SW480 (cell line): Measurements from ENCODE around the gene NLRP1.

Experiments used
- DNase-seq: peaks from one replicate; pipeline ENCODE4 v3.0.0-alpha.2; 2016; ENCODE audit warnings: low spot score

The NLRP1 gene

DNA sequence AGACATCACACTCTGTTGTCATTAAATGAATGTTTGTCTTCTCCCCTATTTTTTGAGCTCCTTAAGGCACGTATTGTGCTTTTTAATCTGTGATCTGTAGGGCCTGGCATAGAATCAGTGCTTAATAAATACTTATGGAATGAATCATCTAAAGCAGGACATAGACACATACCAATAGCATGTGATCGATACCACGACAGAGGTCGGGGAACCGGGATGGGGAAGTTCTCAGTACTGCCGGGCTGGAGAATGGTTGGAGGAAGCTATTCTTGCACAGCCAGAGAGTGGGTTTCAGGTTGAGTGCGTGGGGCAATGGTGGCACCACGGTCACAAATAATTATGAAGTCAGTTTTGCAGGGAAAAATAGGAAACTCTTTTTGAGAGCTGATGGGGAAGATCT lies 26.8 kb downstream of the NLRP1 start:
- DNase-seq: no peak

DNA sequence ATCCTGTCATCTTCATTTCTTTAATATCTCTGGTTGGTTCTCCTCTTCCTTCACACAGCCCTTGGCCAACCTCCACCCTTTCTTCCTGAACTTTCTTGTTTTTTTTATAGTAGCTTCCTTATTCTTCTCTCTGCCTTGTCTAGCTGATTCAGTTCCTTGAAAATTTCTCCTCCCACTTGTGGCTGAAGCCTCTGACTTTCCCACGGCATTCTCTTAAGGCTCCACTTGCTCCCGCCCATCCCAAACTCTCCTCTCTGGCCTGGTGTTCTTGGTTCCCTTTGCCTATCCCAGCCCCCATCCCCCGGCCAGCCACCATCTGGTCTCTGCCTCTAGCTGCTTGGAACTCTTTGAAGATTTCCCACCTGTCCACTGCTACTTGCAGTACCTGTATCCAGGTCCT lies 29.1 kb downstream of the NLRP1 start:
- no peak for DNase-seq

DNA sequence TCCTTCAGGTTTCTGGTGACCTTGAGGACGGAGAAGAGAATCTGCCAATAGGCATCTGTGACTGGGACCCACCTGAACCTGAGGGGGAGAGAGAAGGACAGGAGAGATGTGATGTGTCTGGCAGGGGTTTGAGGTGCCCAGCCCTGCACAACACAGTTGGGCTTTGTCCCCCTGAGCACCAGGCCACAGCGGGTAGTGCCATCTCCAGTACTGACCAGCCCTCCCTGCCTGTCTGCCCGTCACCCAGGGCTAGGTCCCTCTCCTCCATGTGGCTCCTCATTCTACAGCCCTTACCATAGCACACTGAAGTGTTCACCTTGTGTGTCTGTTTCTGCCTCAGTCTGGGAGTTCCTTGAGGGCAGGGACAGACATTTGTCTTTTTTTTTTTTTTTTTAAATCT lies 30.8 kb downstream of the NLRP1 start:
- no peak for DNase-seq

DNA sequence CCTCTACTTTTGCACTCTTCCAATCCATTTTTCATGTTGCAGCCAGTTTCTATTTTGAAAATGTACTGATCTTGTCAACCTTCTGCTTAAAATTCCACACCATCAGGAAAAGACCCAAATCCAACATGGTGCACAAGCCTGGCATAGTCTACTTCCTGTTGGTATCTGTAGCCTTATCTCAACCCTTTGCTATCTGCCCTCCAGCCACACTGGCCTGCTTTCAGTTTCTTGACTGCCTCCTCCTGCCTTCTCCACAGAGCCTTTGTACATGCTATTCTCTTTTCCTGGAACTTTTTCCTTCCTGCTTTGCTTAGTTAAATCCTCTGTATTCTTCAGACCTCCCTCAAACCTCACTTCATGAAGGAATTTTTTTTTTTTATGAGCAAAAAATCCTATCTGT lies 31.5 kb downstream of the NLRP1 start:
- no peak for DNase-seq

DNA sequence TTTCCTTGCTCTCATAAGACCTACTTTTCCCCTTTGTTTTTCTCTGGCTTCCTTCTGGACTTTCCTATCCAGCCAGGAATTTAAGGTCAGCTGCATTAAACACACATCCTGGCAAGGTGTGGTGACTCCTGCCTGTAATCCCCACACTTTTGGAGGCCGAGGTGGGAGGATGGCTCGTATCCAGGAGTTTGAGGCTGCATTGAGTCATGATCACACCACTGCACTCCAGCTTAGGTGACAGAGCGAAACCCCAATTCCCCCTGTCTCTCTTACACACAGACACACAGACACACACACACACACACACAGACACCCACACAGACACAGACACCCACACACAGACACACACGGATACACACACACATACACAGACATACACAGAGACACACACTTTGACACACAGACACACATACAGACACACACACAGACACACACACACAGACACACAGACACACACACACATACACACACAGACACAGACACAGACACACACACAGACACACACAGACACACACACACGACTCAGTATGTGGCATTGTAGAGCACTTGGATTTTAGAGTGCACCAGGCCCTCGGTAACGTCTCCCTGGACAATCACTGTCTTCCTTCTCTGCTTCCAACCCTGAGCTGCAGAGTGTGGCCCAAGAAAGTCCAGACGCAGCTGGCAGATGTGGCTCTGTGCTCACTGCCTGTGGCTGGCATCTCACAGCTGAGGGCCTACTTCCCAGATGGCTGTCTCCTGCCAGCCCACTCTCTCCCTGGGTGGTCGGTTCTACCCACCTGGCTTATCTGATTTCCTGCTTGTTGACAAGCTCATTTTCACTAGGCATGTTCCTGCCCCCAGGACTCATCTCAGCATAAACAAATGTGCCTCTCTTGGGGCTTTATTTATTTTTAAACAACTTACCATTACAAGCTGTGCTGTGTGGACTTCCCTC lies 39.0 kb downstream of the NLRP1 start:
- no peak for DNase-seq

DNA sequence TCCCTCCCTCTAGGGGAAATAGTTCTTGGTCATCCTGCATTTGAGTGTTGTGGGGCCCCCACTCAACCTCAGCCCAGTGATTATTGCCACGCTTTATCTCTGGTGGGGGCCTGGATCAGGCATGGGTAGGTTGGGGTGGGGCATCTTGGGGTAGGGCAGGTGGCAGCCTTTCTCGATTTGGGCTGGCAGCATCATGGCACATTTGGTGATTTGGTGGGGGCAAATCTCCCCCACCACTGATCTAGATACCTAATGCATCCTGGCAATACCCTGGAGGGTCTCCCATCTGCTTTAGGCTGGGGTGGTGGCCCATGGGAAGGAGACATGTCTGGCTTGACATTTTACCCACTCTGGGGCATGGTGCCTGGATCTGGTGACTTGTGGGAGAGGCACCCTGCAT lies 40.2 kb downstream of the NLRP1 start:
- no peak for DNase-seq

DNA sequence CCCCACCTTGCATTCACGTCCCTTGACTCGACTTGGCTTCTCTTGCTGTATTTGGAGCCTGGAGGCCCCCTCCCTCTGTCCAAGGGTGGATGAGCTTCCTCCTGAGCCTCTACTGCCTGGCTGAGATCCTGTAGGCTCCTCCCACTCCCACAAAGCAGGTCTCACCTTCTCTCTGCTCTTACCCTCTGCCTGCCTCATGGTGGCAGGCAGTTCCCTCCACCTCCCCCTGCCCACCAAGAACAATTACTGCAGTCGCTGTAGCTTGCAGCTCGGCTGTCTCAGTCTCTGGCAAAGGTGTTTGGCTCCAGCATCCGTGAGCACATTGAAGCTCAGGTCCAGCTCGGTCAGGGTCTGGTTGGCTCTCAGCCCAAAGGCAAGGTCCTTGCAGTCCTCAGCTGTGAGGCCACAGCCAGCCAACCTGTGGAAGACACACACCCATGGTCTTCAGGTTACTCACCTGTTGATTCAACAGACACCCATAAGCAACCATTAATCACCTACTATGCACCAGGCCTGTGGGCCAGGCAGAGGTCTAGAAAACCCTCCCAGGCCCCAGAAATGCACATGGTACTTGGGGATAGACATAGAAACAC lies 42.6 kb downstream of the NLRP1 start:
- no peak for DNase-seq

DNA sequence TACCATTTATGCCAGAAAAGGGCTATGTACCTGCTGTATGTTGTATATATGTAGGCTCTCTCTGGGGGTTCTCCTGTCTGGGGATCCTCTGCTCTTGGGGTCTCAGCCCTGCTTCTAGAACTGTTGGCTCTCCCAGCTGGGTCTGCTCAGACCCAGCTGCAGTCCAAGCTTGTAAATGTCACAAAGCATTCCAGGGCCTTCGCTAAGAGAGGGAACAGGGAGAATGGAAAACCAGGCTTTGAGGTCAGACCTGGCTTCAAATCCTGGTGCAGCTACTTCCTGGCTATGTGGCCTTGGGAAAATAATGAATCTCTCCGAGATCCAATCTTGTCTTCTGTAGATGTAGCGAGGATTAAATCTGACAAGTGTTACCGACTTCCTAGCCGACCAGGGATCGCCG lies 44.0 kb downstream of the NLRP1 start:
- DNase-seq: no peak

DNA sequence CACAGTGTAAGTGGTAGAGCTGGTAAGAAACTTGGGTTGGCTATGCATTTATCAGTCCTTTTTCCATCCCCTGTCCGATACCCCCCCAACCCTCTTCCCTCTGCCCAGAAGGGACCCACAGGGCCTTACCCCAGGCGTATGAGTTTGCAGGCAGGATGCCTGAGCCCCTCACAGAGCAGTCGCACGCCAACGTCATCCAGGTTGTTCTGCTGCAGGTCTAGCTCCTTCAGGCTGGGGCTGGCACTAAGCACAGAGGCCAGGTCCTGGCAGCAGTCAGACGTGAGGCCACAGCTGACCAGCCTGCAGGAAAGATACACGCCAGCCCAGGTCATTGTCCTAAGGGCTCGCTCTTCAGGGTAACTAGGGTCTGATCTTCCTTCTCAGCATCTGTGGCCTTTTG lies 45.0 kb downstream of the NLRP1 start:
- DNase-seq: no peak

DNA sequence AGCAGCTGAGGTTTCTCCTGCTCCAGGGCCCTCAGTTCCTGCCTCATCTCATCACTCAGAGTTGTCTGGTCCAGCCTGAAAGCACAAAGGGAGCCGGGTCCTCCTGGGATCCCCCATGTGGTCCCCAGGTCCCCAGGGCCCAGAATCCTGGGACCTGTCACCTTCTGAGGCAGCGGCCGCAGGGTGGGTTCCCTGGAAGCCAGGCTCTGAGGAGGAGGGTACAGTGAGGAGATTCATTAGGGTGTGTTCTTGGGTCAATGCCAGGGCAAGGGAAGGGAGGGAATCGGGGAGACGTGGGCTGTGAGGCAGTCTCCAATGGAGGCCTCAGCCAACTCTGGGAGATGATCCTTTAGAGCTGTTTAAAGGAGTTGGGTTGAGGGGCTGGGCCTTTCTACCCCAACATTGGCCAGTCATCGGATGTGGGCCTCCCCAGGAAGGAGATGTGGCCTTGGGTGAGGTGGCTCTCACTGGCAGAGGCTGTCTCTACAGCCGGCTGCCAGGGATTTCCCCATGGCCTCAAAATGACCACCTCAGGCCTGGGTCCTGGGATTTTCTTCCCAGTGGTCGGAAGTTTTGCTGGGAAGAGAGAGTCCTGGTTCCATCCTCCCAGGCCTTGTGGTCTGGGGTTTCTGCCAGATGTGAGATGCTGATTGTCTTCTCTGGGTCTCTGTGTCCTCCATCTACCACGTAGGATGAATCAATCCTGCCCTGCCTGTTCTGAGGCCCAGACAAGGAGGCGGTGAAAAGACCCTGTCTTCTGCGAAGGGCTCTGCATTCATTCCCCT lies 47.3 kb downstream of the NLRP1 start:
- no peak for DNase-seq

DNA sequence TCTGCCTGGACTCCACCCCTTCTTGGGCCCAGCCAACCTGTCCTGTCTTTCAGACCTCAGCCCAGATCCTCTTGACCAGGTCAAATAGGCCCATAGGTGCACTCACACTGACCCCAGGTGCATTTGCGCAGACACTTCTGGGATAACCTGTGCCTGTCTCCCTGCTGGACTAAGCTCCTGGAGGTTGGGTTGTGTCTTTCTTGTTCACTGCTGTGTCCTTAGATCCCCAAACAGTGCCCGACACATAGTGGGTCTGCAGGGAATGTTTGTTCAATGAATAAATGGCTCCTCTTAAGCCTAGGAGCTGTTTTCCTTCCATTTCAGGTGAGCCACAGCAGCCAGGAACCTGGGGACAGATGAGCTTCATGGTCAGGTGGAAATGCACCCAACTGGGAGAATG lies 48.9 kb downstream of the NLRP1 start:
- no peak for DNase-seq

DNA sequence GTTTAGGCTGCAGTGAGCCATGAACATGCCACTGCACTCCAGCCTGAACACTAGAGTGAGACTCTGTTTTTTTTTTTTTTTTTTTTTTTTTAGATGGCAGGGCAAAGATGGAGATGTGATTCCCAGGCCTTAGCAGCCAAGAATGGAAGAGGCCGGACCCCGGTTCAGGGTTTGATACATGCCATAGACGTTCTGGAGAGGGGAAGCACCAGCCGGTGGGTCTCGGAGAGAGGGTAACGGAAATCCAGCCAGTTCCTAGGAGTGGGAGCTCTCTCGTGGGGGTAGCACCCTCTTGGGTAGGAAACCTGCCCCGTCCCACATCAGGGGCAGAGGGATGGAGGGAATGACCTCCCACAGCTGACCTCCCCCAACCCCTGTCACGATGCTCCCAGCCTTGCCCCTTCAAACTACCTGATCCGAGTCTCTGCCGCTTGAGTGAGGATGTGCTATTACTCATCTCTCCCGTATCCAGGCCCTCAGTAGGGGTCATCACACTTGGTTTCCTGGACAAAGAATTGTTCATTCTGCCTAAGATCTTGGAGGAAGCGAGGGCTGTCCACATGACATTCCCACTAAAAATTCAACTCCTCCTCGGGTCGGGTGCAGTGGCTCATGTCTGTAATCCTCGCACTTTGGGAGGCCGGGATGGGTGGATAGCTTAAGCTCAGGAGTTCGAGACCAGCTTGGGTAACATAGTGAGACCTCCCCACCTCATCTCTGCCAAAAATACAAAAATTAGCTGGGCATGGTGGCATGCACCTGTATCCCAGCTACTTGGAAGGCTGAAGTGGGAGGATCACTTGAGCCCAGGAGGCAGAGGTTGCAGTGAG lies 50.6 kb downstream of the NLRP1 start:
- DNase-seq: no peak

DNA sequence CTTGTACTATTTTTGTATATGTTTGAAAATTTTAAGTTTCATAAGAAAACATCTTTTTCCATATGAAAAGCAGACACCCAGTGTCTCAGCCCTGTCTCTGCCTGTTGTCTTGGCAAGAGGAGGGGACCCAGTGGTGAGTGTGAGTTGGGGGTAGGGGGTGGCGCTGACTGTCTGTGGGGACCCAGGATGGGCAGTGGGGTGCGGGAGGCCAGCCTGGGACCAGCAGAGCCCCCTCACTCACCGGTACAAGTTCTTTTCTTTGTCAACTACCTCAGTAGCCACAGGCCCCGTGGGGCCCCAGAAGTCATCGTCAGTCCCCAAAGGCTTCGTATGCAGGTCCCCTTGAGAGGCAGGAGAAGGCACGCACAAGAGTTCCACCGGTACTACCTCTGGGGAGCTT lies 51.7 kb downstream of the NLRP1 start:
- no peak for DNase-seq

DNA sequence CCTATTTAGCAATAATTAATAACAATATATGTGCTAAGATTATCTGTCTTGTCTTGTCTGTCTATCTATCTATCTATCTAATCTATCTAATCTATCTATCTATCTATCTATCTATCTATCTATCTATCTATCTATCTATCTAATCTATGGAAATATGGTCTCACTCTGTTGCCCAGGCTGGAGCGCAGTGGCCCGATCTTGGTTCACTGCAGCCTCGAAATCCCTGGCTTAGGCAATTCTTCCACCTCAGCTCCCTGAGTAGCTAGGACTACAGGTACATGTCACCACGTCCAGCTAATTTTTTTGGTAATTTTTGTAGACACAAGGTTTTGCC lies 53.3 kb downstream of the NLRP1 start:
- no peak for DNase-seq

DNA sequence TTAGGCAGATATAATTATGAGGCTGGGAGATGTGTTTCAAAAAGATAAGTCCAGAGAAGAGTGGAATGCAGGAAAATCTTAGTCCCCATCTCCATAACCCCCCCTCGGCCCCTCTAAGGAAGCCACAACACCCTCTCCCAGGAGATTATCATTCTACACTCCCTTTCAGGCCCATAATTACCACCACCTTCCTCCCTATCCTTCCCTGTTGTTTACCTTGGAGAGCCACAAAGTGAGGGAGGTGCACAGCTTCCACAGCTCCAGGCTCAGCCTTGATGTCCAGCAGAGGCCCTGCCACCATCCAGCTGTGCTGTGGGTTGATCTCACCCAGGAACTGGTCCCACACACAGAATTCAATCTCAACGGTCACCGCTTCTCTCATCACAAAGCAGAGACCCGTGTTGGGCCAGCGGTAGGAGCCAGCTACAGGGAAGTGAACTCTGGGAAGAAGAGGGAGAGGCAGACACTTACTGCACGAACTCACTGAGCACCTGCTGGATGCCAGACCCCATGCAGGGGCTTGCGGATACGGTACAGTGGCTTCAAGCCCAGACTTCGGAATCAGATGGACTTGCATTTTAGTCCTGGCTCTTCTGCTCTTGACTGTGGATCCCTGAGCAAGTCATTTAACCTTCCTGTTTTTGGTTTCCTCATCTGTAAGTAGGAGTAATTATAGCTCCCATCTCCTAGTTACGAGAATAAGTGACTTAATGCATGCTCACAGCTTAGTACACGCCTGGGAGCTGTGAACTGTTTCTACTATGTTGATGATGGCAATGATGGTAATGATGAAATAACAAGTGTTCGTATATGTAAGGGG lies 53.8 kb downstream of the NLRP1 start:
- DNase-seq: no peak

DNA sequence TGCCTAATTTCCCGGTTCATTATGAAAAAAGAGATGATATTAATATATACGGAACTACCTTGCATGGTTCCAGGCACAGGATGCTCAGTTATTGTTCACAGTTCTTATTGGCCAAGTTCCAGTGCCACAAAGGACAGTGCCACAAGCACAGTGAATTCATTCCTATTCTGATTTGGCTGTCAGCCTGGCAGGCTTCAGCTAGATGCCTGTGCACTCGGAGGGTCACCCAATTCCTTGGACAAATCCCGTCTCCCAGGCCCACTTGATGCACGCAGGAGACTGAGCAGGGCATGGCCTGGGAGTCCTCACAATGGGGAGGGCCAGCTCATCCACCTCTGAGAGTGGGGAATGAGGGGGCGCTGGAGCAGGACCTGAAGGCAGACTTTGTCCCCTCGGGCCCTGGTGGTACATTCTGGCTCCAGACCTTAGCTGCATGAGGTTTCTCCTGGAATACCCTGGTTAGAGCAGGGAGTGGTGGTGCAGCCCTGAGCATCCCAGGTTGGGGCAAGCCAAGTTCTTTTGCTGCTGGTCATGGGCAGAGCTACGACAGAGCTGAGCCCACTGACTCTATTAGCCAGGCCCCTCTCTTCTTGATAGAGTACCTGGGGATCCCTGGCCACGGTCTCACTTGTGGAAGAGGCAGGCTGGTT lies 56.6 kb downstream of the NLRP1 start:
- no peak for DNase-seq

DNA sequence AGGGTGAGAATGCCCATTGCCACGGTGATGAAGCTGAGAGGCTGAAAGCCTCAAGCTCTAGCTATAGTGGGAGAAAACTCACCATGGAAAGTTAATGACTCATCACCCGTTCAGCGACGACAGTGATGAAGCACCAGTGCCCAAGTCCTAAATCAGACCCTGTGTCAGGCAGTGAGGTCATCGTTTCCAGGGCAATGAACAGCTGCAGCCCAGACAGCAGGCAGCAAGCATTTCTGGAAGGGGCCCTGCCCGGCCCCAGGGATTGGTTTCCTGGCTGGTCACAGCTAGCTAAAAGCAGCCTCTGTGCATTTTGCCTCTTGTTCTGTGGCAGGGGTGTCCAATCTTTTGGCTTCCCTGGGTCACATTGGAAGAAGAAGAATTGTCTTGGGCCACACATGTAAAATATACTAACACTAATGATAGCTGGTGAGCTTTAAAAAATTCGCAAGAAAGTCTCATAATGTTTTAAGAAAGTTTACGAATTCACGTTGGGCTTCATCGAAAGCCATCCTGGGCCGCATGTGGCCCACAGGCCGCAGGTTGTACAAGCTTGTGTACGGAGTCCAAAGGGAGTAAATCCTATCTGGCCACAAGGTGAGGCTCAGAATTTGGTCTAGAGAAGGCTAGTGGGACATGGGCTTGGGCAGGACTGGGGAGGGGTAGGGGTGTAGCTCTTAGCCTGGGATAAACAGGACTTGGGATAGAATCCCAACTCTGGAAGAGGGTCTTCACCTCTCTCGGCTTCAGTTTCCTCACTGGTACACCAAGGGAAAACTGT lies 57.3 kb downstream of the NLRP1 start:
- peak; percentile 89 for DNase-seq

DNA sequence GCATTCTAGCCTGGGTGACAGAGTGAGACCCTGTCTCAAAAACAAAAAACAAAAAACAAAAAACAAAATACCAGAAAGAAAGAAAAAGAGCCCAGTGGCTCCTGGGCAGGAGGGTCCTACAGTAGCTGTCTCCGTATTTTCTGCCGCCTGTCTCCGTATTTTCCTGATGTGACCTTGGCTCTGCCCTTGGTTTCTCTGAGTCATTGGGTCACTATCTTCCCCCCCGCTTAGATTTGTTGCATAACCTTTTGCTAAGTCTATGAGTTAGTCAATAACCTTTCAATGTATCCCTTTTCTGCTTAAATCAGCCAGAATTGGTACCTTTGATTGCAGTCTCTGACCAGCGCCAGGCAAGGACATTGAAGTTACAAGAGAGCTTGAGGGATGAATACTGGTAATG lies 61.1 kb downstream of the NLRP1 start:
- DNase-seq: no peak

DNA sequence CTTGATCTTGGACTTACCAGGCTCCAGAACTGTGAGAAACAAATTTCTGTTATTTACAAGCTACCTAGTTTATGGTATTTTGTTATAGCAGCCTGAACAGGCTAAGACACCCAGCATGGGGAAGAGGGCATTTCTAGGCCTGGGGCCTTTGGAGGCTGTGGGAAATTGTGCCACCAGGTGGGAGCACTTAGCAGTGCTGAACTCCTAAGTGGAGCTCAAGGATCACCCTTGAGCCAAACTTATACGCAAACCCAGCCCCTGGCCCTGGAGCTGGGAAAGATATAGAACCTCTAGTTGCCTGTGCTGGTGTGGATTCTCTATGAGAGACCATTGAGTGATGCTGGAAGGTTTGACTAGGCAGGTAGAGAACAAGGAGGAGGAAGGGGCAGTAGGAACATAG lies 61.8 kb downstream of the NLRP1 start:
- no peak for DNase-seq
